HEK293T (cell line): ENCODE data around the gene ABL2.

ENCODE experiments used
- TARDBP ChIP-seq: fragments of 450-650 bp; IDR thresholded peaks from 2 replicates; pipeline ENCODE4 v1.6.1; 2016
- ZNF384 ChIP-seq: fragments of 450-650 bp; IDR thresholded peaks from 2 replicates; pipeline ENCODE4 v1.6.1; 2016

DNA sequence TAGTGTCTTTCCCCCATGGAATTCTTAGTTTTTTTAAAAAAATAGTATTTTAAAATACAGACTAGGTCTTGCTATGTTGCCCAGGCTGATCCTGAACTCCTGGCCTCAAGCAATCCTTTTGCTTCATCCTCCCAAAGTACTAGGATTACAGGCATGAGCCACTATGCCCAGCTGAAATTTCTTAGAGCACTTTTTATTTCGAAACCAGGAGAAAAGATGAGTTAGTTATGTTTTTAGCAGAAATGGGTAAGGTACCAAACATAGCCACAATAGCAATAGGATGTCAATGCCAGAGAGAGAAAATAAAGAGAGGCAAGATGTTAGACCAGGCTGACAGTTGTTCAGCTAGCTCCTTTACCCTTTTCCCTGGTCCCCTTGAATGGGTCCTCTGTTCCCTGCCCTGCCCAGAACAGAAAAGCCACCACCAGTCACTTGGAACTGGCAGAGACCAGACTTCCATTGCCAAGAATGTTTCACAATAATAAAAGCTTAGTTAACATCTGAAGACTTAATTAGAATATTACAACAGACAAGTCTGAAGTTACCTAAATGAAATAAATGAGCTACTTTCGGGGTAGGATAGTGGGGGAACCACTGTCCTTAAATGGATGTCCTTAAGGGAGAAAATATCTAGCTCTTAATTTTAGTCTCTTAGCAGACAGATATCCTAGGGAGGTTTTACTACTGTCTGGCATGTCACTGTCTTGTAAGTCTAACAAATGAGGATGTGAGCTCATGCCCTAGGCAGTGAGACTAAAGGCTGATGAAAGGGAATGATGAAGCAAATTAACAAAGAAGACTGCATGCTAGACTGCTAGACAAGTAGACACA lies 54.3 kb downstream of the ABL2 start:
- TF ChIP-seq TARDBP, result no peak
- TF ChIP-seq ZNF384, result no peak
